BJ (cell line): ENCODE data around the gene CTSG. TPM values are rescaled to one million over a fixed set of nuclear protein-coding genes. Genes with fewer than 3 reads are reported as not detected.
"Not testable (repeated sequence)": the region's sequence is repeated elsewhere in the genome, so short reads cannot be mapped to it uniquely, and the experiment has no call there.

Experiments used
- CTCF ChIA-PET: fragments of 350-600 bp; formaldehyde crosslinking; extraction: SDS; loops from one replicate; lab custom pipeline; 2021; ENCODE audit warnings: antibody characterized with exemption, inconsistent platforms; lab: Yijun Ruan, JAX
- POLR2A ChIA-PET: fragments of 300-600 bp; sonication (Branson Sonifier 250); formaldehyde crosslinking; extraction: SDS; loops from one replicate; lab custom pipeline; 2021; ENCODE audit warnings: antibody characterized with exemption; lab: Charles Lee
- DNase-seq: peaks from one replicate; pipeline ENCODE4 v3.0.0-alpha.2; 2011; ENCODE audit warnings: low read depth
- H3K27me3 ChIP-seq: 2 replicates; pipeline ENCODE4 v1.6.0; 2011; ENCODE audit warnings: low read length; ENCODE audit not compliant: control insufficient read depth, insufficient read depth
- H3K36me3 ChIP-seq: 2 replicates; pipeline ENCODE4 v1.5.1; 2011; ENCODE audit warnings: low read length; ENCODE audit not compliant: control insufficient read depth, insufficient read depth
- H3K4me3 ChIP-seq: 2 replicates; pipeline ENCODE4 v1.5.1; 2011; ENCODE audit warnings: low read depth, mild to moderate bottlenecking, control low read depth, low read length
- CTCF ChIP-seq: IDR thresholded peaks from 2 replicates; pipeline ENCODE4 v1.5.1; 2011; ENCODE audit warnings: low read depth, mild to moderate bottlenecking, control low read depth, inconsistent platforms, low read length, moderate library complexity; ENCODE audit not compliant: insufficient read depth
- polyA plus RNA-seq: library from polyadenylated mRNA; depleted of rRNA; stranded (reverse); fragments of >200 nt; gene quantifications from 2 replicates; pipeline ENCODE4 v1.2.3, GENCODE V29; 2011; rRNA removed

CTSG gene
- polyA plus RNA-seq, 1 experiment = not detected

GRCh38 chr14:24535737-24536136 lies 40.3 kb downstream of the CTSG start:
- POLR2A ChIA-PET = no interaction called here
- Histone ChIP-seq H3K27me3 (no peaks in the 10 kb centered on the region), H3K4me3 (no peak overlapping the region), H3K36me3 (no peaks in the 10 kb centered on the region)
- CTCF ChIA-PET = no interaction called here
- no peak for TF ChIP-seq CTCF
- DNase-seq = no peak

GRCh38 chr14:24534286-24534685 lies 41.8 kb downstream of the CTSG start:
- DNase-seq = no peak
- no peak overlapping the region for H3K4me3 ChIP-seq
- ChIA-PET POLR2A (no interaction called here), CTCF (no interaction called here)
- no peaks in the 10 kb centered on the region for H3K27me3 ChIP-seq
- TF ChIP-seq CTCF = no peak
- no peaks in the 10 kb centered on the region for H3K36me3 ChIP-seq

GRCh38 chr14:24525877-24526620 lies 50.0 kb downstream of the CTSG start:
- CTCF ChIA-PET = interaction anchor here (1.4 kb wide), 1 partner anchor 23 kb away, joined by 3 read pairs; no protein-coding TSS in a partner anchor
- POLR2A ChIA-PET, H3K27me3 ChIP-seq, DNase-seq, H3K4me3 ChIP-seq, H3K36me3 ChIP-seq: not testable (repeated sequence)

Other genes with a start within 250 kb of the CTSG start
- gene ADCY4, start 241.2 kb downstream of the CTSG start, polyA plus RNA-seq = 4.1 and 6.8 TPM in 2 replicates
- gene RIPK3, start 236.3 kb downstream of the CTSG start, polyA plus RNA-seq = 4.3 and 4.4 TPM in 2 replicates
- 95.8 and 151 TPM in 2 replicates for gene NFATC4, start 208.1 kb downstream of the CTSG start, polyA plus RNA-seq
- 7.2 and 10.1 TPM in 2 replicates for gene NYNRIN, start 177.2 kb downstream of the CTSG start, polyA plus RNA-seq
- gene CBLN3, start 146.6 kb downstream of the CTSG start, polyA plus RNA-seq = 6.7 and 8.6 TPM in 2 replicates
- gene KHNYN, start 146.3 kb downstream of the CTSG start, polyA plus RNA-seq = 18.9 and 19.7 TPM in 2 replicates
- gene SDR39U1, start 133.5 kb downstream of the CTSG start, polyA plus RNA-seq = 28.9 and 43.4 TPM in 2 replicates
- not detected in 2 replicates for gene CMA1, start 68.0 kb downstream of the CTSG start, polyA plus RNA-seq
- not detected in 2 replicates for gene GZMH, start 33.4 kb upstream of the CTSG start, polyA plus RNA-seq
- gene GZMB, start 57.9 kb upstream of the CTSG start, polyA plus RNA-seq = not detected in 2 replicates